GM04504 (cell line): ENCODE results near the gene SPATA31E1.
A peak's percentile ranks its signal among the peaks of the same experiment; 100 is the strongest.
"Not testable (repeated sequence)": the region's sequence is repeated elsewhere in the genome, so short reads cannot be mapped to it uniquely, and the experiment has no call there.

Source experiments
- DNase-seq: peaks from one replicate; pipeline ENCODE4 v3.0.0-alpha.2; 2012; ENCODE audit warnings: low read depth

The SPATA31E1 gene

DNA sequence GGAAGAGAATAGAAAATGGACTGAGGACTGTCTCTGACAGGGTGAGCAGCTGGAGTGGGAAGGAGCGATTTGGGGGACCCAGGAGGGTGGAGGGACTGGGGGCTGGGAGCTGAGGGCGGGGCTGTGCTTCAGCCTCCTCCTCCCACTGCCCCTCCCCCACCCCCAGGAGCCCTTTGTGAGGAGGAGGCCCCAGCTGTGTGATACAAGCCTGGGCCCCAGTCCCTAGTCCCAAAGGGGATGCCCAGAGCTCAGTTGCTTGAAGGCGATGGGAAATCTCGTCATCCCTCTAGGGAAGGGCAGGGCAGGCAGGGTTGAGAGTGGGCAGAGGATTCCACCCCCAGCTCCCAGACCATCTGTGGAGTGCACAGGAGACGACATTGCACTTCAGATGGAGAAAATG lies at the start of gene SPATA31E1:
SPATA31E1 (plus strand) TSS at position 251 of the 400 bp plus-strand sequence; CDS start at position 266, 15 bp downstream.
- no peak for DNase-seq

DNA sequence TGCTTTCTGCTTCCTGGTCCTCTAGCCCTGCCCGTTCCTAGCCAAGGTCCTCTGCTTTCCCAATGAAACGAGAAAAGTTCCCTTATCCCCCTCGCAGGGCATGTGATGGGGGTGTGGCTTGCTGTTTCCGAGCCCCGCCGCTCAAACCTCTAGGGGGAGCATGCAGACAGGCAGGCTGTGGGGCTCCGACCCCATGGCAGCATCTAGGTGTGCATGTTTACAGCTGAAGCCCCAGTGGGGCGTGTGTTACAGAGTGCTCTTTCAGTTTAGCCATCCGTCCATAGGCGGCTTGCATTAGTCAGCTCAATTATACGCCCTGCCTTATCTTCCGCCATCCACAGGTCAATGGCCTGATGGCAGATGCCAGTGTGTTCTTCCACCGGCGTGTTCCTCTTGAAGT lies 48.3 kb upstream of the SPATA31E1 start:
- no peak for DNase-seq

DNA sequence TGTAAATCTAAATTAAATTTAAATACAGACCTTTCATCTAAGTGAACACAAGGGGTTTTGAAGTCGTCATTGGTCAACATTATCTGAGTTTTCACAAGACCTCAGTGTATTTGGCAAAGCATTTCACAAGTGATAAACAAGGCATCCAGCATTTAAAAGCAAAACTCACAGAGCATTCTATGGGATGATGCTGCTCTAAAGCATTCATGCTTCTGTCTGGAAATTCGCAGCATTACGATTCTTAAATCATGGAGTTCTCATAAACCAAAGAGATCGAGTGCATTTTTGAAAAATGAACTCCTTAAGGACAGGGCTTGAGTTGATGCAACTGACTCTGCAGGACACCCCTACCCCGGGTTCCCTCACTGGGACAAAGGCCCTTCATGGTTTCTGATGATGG lies 46.1 kb upstream of the SPATA31E1 start:
- no peak for DNase-seq

DNA sequence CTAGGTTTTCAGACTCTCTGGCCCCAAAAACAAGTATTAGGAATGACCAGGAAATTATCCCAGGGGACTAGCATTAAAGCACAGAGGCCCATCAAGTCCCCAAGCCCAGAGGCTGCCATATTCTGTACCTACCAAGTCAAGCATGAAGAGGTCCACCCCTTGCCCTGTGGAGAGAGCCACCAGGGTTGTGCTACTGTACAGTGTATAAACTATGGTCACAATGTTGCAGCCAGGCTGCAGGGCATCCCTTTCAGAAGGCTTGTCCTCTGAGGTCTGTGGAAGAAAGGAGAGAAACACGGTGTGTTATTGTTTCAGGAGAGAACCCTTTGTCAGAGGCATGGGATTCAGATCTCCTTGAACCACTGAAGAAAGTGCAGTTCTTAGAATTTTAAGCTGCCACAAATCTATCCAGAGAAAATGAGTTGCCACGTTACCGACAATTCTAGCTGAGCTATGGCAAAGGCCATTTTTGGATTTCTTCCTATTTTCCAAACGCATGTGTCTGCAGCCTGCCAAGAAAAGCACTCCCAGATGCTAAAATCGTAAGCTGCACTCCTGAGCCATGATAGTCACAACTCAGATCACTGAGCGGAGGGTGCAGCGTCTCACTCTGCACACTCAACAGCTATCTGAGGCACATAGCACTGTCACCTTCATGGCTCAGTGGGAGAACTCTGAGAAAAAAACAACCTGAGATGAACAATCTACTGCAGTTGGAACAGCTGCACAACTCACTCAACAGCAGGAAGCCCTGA lies 45.5 kb upstream of the SPATA31E1 start:
- DNase-seq = no peak

DNA sequence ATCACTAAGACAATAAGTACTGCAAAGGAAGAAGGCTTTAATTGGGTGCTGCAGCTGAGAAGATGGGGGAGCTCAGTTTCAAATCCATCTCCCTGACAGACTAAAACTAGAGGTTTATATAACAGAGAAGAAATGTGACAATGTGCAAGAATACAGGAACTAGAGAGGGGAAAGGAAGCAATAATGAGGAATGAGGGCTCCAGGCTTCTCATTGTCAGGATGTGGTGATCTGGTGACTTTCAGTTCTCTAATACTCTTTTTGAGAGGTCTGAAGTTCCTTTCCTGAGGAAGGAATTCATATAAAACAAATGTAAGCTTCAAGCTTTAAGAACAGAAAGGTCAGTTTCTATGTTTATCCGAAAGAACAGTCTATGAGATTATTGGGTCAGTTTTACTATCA lies 42.5 kb upstream of the SPATA31E1 start:
- DNase-seq = no peak

DNA sequence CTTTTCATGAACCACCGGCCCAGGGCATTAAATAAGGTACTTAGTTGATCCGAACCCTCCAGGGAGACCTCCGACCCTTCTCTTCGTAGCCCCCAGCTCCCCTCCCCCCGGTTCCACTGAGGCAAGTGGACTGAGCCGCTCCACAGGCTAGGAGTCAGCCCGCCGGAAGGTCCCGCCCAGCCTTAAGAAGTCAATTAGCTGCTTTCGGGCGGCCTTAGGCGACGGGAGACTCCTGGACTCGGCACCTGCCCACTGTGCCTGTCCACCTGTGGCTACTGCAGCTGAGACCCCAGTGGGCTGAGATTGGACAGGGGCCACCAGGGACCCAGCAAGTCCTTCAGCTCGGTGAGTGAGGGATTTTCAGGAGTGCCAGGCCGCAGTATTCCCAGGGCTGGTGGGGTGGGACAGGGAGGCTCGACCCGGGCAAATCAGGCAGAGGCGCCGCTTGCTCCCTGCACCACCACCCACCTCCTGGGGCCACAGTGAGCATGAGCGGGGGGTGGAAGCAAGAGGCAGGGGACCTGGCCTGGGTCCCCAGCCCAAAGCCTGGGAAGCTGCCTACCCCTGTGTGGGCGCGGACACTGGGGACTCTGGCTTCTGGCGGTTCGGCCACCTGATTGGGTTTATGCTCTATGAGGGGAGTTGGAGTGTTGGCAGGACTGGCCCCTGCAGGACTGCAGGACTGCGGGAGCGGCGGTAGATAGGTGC lies 39.6 kb upstream of the SPATA31E1 start:
- no peak for DNase-seq

DNA sequence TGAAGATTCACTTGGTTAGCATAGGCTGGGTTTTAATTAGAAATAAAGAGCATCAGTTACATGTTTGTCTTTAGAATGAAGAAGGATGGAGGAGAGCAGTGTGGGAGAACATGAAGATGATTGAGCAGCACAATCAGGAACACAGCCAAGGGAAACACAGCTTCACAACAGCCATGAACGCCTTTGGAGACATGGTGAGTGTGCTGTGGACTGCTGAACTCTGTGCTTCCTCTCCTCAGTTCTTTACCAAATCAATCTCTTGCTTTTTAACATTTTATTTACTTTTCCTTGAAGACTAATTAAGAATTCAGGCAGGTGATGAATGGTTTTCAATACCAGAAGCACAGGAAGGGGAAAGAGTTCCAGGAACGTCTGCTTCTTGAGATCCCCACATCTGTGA lies 38.2 kb upstream of the SPATA31E1 start:
- DNase-seq = no peak

DNA sequence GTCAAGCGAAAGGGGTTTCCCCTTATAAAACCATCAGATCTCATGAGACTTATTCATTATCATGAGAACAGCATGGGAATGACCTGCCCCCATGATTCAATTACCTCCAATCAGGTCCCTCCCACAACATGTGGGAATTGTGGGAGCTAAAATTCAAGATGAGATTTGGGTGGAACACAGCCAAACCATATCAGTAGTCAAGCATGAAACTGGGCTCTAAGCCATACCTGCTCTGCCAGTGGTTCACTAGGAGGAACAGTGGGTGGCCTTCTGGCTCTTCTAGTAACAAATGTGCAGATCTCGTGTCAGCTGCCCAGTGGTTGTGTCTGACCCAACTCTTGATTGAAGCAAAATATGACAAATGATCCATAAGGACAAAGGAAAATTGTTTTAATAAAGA lies 34.9 kb upstream of the SPATA31E1 start:
- not testable (repeated sequence) for DNase-seq

DNA sequence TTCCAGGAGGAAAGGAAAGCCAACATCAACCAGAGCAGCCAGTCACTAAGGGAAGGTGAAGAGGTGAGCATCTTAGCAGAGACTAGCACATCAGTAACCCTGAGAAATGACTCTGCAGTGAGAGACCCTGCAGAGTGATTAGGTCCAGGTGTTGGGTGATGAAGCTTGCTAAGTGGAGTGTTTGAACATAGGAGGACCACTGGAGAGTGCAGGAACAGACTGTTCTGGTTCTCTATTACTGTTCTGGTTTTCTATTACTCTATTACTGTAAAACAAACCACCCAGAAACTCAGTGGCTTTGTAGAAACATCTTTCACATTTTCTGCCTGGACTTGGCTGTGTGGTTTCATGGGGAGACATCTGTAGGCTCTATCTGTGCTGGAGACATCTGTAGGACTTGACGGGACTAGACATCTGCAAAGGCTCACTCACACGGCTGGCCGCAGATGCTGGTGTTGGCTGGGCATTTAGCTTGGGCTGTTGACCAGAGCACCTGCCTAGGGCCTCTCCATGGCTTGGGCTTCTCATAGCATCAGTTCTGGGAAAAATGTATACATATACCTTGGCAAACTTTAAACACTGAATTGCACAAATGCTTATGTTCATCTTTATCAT lies 33.4 kb upstream of the SPATA31E1 start:
- DNase-seq = no peak

DNA sequence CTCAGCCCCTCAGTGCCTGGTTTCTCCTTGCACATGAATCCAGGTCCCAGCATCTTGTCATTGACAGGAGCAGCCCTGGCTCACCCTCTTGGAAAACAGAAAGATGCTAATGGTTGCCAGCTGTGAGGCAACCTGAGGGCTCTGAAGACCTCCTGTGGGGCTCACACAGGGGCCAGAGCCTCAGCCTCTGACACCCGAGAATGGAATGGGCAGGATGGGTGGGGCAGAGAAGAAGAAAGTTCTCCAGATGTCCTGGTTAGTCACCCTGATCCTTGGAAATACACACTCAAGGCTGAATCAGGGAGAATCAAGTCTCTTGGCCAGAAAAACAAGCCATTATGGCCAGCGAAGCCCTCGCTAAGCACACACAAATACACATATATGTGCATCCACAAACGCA lies 32.3 kb upstream of the SPATA31E1 start:
- DNase-seq = peak; percentile 87

DNA sequence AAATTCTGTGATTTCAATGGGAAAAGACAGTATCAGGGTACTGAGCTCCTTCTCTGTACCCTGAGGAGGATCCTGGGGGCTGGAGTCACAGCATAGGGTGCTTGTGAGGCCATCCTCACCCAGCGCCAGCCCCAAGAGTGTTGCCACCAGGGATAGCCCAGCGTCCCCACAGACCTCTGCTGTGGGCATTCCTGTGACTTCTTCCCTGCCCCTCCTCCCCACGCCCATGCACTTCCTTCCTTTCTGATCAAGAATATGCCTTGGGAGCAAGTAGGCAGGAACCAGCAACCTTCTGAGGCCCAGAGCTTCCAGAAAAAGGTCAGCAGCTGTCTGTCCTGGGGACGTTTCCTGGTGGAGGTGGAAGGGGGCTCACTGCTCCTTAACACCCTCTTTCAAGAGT lies 31.5 kb upstream of the SPATA31E1 start:
- not testable (repeated sequence) for DNase-seq

DNA sequence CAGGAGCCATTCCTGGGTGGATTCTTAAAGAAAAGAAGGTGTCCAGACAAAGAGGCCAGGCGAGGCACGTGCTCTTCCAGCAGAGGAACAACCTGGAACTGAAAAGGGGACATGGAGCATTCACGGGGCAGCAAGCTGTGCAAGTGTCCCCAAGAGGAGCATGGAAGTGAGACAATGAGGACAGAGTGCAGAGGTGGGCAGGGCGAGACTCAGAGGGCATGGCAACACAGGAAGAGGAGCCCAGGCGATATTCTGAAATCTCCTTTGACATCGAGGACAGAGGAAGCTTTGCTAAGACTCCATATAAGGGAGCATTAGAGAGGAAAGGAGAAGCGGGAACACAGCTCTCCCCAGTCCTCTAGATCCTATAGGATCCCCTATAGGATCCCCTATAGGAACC lies 29.4 kb upstream of the SPATA31E1 start:
- no peak for DNase-seq

DNA sequence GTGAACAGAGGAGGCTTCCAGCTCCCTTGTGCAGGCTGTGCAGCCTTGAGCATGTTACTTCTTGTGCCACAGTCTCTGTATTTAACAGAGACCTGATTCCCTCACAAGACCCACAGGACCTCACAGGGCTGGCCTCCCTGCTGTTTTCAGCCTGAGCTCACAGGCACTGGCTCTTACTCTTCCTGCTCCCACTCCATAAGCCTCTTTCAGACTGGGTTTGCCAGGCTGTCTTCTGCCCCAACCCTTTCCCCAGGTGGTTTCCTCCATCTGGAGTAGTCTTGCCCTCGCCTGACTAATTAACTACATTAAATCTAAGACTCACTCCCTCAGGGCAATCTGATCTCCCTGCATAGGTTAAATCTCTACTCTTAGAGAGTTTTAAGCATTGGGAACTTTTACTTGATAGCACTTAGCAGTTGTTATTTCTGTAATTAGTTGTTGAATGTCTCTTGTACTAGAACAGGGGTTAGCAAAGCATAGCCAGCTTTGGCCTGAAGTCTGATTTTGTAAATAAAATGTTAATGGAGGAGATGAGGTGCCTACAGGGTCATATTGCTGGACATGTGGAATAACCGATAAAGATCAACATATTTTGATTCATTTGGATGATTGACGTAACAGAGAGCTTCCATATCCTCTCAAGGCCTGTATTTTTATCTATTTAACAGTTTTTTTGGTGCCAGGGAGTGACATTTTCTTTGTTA lies 28.6 kb upstream of the SPATA31E1 start:
- no peak for DNase-seq

DNA sequence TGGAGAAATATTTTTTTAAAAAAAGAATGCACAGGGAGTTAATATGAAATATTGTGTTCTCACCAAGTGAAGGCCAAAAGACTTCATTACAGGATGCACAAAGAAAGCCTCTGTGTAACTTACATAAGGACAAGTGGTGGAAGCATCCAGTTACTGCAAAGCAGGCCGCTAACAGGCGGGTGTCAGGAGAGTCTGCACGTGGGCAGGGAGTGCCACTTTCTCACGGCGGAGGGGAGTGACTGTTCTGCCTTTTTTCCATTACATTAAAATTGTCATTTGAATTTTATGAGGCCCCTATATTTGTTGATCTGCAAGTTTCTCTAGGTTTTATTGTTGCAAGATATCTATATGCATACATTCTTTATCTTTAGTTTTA lies 28.1 kb upstream of the SPATA31E1 start:
- no peak for DNase-seq

DNA sequence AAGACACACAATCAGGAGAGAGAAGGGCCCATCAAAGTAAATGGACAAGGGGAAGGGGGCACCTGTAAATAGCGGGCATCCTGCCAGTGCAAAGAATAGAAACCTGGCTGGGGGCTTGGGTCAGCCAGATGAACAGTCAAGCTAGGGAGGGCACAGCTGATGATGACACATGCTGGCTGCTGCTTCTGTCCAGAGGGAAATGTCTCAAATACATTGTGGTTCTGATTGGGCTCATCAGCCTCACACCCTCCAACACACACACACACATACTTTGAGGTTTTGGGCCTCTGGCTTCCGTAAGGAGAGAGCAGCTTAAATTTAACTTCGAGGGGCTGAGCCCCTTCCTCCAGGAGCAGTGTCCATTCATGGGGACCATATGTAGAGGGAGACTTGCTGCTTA lies 27.6 kb upstream of the SPATA31E1 start:
- DNase-seq = no peak

DNA sequence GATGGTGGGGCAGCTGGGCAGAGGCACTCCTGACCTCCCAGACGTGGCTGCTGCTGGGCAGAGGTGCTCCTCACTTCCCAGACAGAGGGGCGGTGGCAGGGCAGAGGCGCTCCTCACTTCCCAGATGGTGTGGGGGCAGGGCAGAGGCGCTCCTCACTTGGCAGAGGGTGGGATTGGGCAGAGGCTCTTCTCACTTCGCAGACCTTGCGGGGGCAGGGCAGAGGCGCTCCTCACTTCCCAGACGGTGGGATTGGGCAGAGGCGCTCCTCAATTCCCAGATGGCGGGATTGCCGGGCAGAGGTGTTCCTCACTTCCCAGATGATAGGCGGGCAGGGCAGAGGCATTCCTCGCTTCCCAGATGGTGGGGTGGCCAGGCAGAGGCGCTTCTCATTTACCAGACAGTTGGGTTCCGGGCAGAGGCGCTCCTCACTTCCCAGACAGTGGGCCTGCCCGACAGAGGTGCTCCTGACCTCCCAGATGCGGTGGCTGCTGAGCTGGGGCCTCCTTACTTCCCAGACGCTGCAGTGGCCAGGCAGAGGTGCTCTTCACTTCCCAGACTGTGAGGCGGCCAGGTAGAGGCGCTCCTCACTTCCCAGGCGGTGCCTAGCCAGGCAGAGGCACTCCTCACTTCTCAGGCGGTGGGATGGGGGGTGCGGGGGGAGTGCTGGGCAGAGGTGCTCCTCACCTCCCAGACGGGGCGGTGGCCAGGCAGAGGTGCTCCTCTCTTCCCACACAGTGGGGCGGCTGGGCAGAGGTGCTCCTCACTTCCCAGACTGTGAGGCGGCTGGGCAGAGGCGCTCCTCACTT lies 25.3 kb upstream of the SPATA31E1 start:
- no peak for DNase-seq

DNA sequence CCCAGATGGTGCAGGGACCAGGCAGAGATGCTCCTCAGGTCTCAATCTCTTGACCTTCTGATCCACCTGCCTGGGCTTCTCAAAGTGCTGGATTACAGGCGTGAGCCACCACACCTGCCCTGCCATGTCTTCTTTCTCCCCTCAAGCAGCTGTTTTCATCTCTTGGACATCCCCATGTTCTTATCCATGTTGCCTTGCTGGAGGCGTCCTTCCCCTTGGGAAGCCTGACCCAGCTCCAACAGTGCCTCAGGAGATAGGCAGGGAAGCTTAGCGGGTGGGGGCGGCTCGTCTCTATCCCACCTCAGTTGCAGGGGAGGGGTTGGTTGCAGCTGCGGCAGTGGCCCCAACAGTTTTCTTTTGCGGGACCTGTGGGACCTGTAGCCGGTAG lies 24.7 kb upstream of the SPATA31E1 start:
- DNase-seq = no peak

DNA sequence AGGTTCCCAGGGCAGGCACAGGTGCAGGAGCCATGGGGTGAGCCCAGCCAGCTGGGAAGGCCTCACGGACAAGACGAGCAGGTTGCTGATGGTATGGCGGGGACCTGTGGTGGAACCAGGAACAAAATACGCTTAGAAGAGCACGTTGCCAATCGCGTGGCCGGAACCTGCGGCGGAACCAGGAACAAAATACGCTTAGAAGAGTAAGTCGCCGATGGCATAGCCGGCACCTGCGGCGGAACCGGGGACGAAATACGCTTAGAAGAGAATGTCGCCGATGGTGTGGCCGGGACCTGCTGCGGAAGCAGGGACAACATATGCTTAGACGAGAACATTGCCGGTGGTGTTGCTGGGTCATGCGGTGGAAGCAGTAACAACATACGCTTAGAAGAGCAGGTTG lies 23.5 kb upstream of the SPATA31E1 start:
- DNase-seq = no peak

DNA sequence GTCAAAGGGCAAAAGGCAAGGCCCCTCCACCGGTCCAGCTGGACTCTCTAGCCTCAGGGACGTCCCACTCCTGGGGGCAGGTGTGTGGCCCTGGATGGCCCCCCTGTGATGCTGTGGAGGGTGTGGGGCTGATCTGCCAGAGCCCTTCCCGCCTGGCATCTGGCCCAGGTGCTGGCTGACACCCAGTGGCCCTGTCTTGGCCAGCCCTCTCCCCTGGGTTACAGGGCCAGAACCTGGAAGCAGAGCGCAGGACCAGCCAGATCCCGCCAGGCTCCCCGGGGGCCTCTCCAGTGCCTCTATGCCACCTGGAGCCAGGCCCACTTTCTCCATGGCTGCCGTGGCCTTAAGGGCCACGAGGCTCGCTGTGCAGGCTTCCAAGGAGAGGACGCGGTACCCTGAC lies 22.9 kb upstream of the SPATA31E1 start:
- DNase-seq = no peak

DNA sequence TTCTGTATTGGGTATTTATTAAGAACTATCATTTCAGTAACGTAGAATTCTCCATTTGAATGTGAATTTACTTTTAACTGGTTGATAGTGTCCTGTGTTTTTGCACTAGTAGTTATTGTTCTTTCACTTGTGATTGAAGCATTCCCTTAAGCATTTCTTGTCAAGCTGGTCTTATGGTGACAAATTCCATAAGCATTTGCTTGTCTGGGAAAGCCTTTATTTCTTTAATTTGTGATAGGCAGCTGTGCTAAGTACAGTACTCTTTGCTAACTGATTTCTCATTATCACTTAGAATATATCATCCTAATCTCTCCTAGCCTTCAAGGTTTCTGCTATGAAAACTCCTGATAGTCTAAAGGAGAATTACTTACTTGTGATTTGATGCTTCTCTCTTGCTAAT lies 21.3 kb upstream of the SPATA31E1 start:
- DNase-seq = no peak

DNA sequence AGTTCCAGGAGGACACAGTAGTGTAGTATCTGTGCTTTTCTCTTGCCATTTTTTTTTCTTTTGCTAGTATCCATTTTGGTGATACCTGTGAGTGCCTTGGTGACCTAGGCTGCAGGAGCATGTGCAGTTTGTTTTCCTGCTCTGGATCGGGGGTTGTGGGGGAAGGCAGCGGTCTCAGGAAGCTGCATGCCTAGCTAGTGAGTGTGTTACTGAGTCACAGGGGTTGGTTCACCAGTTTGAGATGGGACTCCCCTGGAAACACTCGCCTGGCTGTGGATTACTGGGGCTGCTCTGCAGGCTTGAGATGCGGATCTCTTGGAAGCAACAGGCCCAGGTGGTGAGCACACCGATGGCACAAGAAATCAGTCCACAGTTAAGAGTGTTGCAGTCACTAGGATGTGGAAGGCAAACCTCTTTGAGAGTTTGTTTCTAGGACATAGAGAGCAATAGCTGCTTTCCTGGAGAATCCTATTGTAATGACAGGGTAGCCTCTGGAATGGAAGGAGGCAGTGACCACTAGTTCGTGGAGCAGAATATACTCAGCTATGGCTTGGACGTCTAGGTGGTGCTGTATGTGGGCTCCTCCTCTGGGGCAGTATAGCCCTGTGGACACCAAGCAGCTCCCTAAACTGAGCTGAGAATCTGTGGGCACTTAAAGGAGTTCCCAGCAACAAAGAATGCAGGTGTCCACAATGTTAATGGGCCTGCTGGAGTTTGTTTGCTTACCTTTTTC lies 20.0 kb upstream of the SPATA31E1 start:
- peak; percentile 44 for DNase-seq
